Osteocyte (in vitro differentiated cells): ENCODE data around the gene STRN3. TPM values are rescaled to one million over a fixed set of nuclear protein-coding genes. Genes with fewer than 3 reads are reported as not detected.

ENCODE experiments used
- DNase-seq: peaks from one replicate; pipeline ENCODE4 v3.0.0; 2021; ENCODE audit warnings: mixed read lengths; ENCODE audit not compliant: unreplicated experiment; ENCODE audit errors: extremely low spot score
- H3K27ac Mint-ChIP-seq: one replicate; pipeline ENCODE4 v1.8.0; 2021; ENCODE audit warnings: mild to moderate bottlenecking, mixed read lengths; ENCODE audit not compliant: unreplicated experiment
- H3K27me3 Mint-ChIP-seq: one replicate; pipeline ENCODE4 v1.8.0; 2021; ENCODE audit warnings: mixed read lengths; ENCODE audit not compliant: unreplicated experiment
- H3K36me3 Mint-ChIP-seq: one replicate; pipeline ENCODE4 v1.8.0; 2021; ENCODE audit warnings: mixed read lengths; ENCODE audit not compliant: unreplicated experiment
- H3K4me1 Mint-ChIP-seq: one replicate; pipeline ENCODE4 v1.8.0; 2021; ENCODE audit warnings: mixed read lengths; ENCODE audit not compliant: unreplicated experiment
- H3K4me3 Mint-ChIP-seq: one replicate; pipeline ENCODE4 v1.8.0; 2021; ENCODE audit warnings: mild to moderate bottlenecking, moderate library complexity, mixed read lengths; ENCODE audit not compliant: unreplicated experiment
- H3K9me3 Mint-ChIP-seq: one replicate; pipeline ENCODE4 v1.8.0; 2021; ENCODE audit warnings: mixed read lengths; ENCODE audit not compliant: unreplicated experiment
- CTCF ChIP-seq: fragments of 200-600 bp; sonication (generic); IDR thresholded peaks from 2 replicates; pipeline ENCODE4 v1.5.0; 2021; ENCODE audit warnings: antibody characterized with exemption, mild to moderate bottlenecking, moderate library complexity
- total RNA-seq: library from RNA; stranded (reverse); gene quantifications from 2 replicates; pipeline ENCODE4 v1.2.1, GENCODE V29; 2021

Gene STRN3
- total RNA-seq, 1 donor from 2014 or later = 38.7 TPM

GRCh38 chr14:31026450-31027235 is 464 bp upstream of the STRN3 start:
- peak; percentile 99 for DNase-seq
- Mint-ChIP-seq H3K4me1 (peaks cover 30% of the 10 kb centered on the region), H3K9me3 (no peaks in the 10 kb centered on the region), H3K36me3 (peaks cover under 1% of the 10 kb centered on the region), H3K4me3 (peak overlapping the region; percentile 89), H3K27me3 (no peaks in the 10 kb centered on the region), H3K27ac (peak overlapping the region; percentile 97)
- TF ChIP-seq CTCF = no peak

GRCh38 chr14:31025367-31026076 is 657 bp downstream of the STRN3 start, which contains the start of gene AP4S1:
AP4S1 (plus strand) TSS chr14:31025649; CDS start chr14:31066197, 40,548 bp downstream.
- no peaks in the 10 kb centered on the region for H3K9me3 Mint-ChIP-seq
- peak within 1 kb of the TSS; percentile 97 for H3K27ac Mint-ChIP-seq
- H3K4me3 Mint-ChIP-seq = peak within 1 kb of the TSS; percentile 89
- peaks cover 10% of the 10 kb centered on the region for H3K36me3 Mint-ChIP-seq
- TF ChIP-seq CTCF = no peak
- H3K4me1 Mint-ChIP-seq = peaks cover 36% of the 10 kb centered on the region
- peak; percentile 84 for DNase-seq
- H3K27me3 Mint-ChIP-seq = no peaks in the 10 kb centered on the region

GRCh38 chr14:31024577-31025366 is 1.4 kb downstream of the STRN3 start:
- H3K9me3 Mint-ChIP-seq = no peaks in the 10 kb centered on the region
- peaks cover 36% of the 10 kb centered on the region for H3K4me1 Mint-ChIP-seq
- peak overlapping the region; percentile 89 for H3K4me3 Mint-ChIP-seq
- DNase-seq = no peak
- peaks cover 10% of the 10 kb centered on the region for H3K36me3 Mint-ChIP-seq
- H3K27me3 Mint-ChIP-seq = no peaks in the 10 kb centered on the region
- peak overlapping the region; percentile 79 for H3K27ac Mint-ChIP-seq
- TF ChIP-seq CTCF = no peak

GRCh38 chr14:31024010-31024480 is 2.1 kb downstream of the STRN3 start:
- peaks cover 10% of the 10 kb centered on the region for H3K36me3 Mint-ChIP-seq
- no peak for DNase-seq
- TF ChIP-seq CTCF = no peak
- H3K4me3 Mint-ChIP-seq = peak overlapping the region; percentile 89
- no peak overlapping the region for H3K27ac Mint-ChIP-seq
- H3K4me1 Mint-ChIP-seq = peaks cover 36% of the 10 kb centered on the region
- no peaks in the 10 kb centered on the region for H3K27me3 Mint-ChIP-seq
- no peaks in the 10 kb centered on the region for H3K9me3 Mint-ChIP-seq
